ENCODE results near the gene MIPEP.

DNA sequence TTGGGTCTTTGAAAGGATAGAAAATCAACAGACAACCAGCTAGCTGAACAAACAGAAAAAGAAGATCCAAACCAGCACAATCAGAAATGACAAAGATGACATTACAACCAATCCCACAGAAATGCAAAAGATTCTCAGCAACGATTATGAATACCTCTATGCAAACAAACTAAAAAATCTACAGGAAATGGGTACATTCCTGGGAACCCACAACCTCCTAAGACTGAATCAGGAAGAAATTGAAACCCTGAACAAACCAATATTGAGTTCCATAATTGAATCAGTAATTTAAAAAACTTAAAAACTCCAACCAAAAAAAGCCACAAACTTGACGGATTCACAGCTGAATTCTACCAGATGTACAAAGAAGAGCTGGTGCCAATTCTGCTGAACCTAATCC, 29.0 kb upstream of the MIPEP start:
- TF ChIP-seq, protein P1, sequence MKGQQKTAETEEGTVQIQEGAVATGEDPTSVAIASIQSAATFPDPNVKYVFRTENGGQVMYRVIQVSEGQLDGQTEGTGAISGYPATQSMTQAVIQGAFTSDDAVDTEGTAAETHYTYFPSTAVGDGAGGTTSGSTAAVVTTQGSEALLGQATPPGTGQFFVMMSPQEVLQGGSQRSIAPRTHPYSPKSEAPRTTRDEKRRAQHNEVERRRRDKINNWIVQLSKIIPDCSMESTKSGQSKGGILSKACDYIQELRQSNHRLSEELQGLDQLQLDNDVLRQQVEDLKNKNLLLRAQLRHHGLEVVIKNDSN (IDR thresholded peaks at IDR 0.05; ENCODE audit: borderline replicate concordance, extremely low read length, insufficient read depth, low read depth, low read length), result no peak
- no peak for TF ChIP-seq CTCF (IDR thresholded peaks at IDR 0.05 in 2 of 3, conservative IDR thresholded peaks at IDR 0.05 in 1 of 3; ENCODE audit: control insufficient read depth in 2 of 3, extremely low read depth in 1 of 3, insufficient read depth in 1 of 3, low read depth in 3 of 3, low read length in 3 of 3)
- no peak for TF ChIP-seq RCOR1 (conservative IDR thresholded peaks at IDR 0.05; ENCODE audit: low read depth, low read length)
- TF ChIP-seq, protein P2, sequence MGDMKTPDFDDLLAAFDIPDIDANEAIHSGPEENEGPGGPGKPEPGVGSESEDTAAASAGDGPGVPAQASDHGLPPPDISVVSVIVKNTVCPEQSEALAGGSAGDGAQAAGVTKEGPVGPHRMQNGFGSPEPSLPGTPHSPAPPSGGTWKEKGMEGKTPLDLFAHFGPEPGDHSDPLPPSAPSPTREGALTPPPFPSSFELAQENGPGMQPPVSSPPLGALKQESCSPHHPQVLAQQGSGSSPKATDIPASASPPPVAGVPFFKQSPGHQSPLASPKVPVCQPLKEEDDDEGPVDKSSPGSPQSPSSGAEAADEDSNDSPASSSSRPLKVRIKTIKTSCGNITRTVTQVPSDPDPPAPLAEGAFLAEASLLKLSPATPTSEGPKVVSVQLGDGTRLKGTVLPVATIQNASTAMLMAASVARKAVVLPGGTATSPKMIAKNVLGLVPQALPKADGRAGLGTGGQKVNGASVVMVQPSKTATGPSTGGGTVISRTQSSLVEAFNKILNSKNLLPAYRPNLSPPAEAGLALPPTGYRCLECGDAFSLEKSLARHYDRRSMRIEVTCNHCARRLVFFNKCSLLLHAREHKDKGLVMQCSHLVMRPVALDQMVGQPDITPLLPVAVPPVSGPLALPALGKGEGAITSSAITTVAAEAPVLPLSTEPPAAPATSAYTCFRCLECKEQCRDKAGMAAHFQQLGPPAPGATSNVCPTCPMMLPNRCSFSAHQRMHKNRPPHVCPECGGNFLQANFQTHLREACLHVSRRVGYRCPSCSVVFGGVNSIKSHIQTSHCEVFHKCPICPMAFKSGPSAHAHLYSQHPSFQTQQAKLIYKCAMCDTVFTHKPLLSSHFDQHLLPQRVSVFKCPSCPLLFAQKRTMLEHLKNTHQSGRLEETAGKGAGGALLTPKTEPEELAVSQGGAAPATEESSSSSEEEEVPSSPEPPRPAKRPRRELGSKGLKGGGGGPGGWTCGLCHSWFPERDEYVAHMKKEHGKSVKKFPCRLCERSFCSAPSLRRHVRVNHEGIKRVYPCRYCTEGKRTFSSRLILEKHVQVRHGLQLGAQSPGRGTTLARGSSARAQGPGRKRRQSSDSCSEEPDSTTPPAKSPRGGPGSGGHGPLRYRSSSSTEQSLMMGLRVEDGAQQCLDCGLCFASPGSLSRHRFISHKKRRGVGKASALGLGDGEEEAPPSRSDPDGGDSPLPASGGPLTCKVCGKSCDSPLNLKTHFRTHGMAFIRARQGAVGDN (IDR thresholded peaks at IDR 0.05), result no peak

Data from GM12878 (cell line).